ENCODE results near the gene AGFG2.

Gene AGFG2

DNA sequence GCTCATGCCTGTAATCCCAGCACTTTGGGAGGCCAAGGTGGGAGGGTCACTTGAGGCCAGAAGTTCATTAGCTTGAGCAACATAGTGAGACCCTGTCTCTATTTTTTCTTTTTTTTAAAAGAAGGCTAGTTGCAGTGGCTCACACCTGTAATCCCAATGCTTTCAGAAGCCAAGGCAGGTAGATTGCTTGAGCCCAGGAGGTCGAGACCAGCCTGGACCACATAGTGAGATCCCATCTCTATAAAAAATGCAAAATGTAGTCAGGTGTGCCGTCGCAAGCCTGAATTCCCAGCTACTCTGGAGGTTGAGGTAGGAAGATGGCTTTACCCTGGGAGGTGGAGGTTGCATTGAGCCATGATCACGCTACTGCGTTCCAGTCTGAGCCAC, 47.8 kb upstream of the AGFG2 start:
- no peaks in the 10 kb centered on the region for H3K79me2 ChIP-seq (ENCODE audit: control insufficient read depth, low read length)
- H3K4me2 ChIP-seq (ENCODE audit: low read length), result no peak overlapping the region
- peaks cover 54% of the 10 kb centered on the region for H3K27me3 ChIP-seq (ENCODE audit: control insufficient read depth, low read length)
- no peak for TF ChIP-seq CTCF (IDR thresholded peaks at IDR 0.05; ENCODE audit: low read depth, low read length, poor library complexity, severe bottlenecking)
- TF ChIP-seq EZH2phosphoT487 (IDR thresholded peaks at IDR 0.05; ENCODE audit: borderline replicate concordance, low read length), result no peak
- no peaks in the 10 kb centered on the region for H3K9me3 ChIP-seq (ENCODE audit: control insufficient read depth, insufficient read depth, low read length)
- peaks cover 33% of the 10 kb centered on the region for H3K4me1 ChIP-seq (ENCODE audit: control insufficient read depth, low read length)
- no peaks in the 10 kb centered on the region for H3K9me2 ChIP-seq (replicated peaks; ENCODE audit: control insufficient read depth, low read length)
- H3K36me3 ChIP-seq (ENCODE audit: control insufficient read depth, low read length), result no peaks in the 10 kb centered on the region
- no peaks in the 10 kb centered on the region for H3F3A ChIP-seq (ENCODE audit: control insufficient read depth, insufficient read depth)
- no peaks in the 10 kb centered on the region for H4K20me1 ChIP-seq (ENCODE audit: control insufficient read depth, insufficient read depth, low read depth, low read length)
- H3K4me3 ChIP-seq (ENCODE audit: low read length), result no peak overlapping the region
- H3K27ac ChIP-seq (ENCODE audit: low read depth, low read length), result no peak overlapping the region

- Histone ChIP-seq H3K27ac (ENCODE audit: low read depth, low read length) (no peak overlapping the region), H3K79me2 (ENCODE audit: control insufficient read depth, low read length) (no peaks in the 10 kb centered on the region), H3F3A (ENCODE audit: control insufficient read depth, insufficient read depth) (no peaks in the 10 kb centered on the region), H3K4me1 (ENCODE audit: control insufficient read depth, low read length) (peaks cover 25% of the 10 kb centered on the region), H4K20me1 (ENCODE audit: control insufficient read depth, insufficient read depth, low read depth, low read length) (no peaks in the 10 kb centered on the region), H3K9me3 (ENCODE audit: control insufficient read depth, insufficient read depth, low read length) (no peaks in the 10 kb centered on the region), H3K4me3 (ENCODE audit: low read length) (peak overlapping the region; percentile 47), H3K9me2 (replicated peaks; ENCODE audit: control insufficient read depth, low read length) (no peaks in the 10 kb centered on the region), H3K27me3 (ENCODE audit: control insufficient read depth, low read length) (peaks cover 63% of the 10 kb centered on the region), H3K36me3 (ENCODE audit: control insufficient read depth, low read length) (no peaks in the 10 kb centered on the region), H3K4me2 (ENCODE audit: low read length) (peak overlapping the region; percentile 48)
- no peak; the same call in 1 of the 2 replicates for TF ChIP-seq EZH2phosphoT487 (IDR thresholded peaks at IDR 0.05; ENCODE audit: borderline replicate concordance, low read length)
- no peak for TF ChIP-seq CTCF (IDR thresholded peaks at IDR 0.05; ENCODE audit: low read depth, low read length, poor library complexity, severe bottlenecking)
These were observed 46.1 kb upstream of the AGFG2 start for GRCh38 chr7:100492738-100493475.

DNA sequence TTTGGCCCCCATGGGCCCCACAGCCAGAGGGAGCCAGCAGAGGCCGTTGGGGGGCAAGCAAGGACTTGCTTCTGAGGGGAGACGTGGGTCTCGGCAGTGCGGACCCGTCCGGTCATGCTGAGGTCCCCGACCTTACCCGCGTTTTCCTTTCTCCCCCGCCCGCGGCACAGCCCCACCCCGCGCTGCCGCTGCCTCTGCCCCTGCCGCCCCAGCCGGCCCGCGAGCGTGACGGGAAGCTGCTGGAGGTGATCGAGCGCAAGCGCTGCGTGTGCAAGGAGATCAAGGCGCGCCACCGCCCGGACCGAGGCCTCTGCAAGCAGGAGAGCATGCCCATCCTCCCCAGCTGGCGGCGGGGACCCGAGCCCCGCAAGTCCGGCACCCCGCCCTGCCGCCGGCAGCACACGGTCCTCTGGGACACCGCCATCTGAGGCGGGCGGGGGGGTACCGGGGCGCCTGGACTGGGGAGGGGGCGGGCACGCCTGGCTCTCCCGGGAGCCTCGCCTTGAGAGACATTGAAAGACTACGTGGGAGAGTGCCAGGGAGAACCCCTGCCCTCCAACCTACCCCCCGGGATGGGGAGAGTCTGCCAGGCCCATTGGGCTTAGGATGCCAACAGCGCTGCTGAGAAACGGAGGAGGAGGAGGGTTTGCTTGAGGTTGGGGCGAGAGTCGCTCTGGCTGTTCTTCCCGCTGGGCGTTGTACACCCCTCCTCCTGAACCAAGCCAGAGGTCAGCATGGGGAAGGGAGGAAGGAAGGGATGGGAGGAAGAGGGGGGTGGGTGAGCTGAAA, 45.3 kb upstream of the AGFG2 start:
- H3K79me2 ChIP-seq (ENCODE audit: control insufficient read depth, low read length), result no peaks in the 10 kb centered on the region
- peaks cover 25% of the 10 kb centered on the region for H3K4me1 ChIP-seq (ENCODE audit: control insufficient read depth, low read length)
- peak overlapping the region; percentile 47 for H3K4me3 ChIP-seq (ENCODE audit: low read length)
- no peak overlapping the region for H3K27ac ChIP-seq (ENCODE audit: low read depth, low read length)
- no peaks in the 10 kb centered on the region for H3K36me3 ChIP-seq (ENCODE audit: control insufficient read depth, low read length)
- H3K9me2 ChIP-seq (replicated peaks; ENCODE audit: control insufficient read depth, low read length), result no peaks in the 10 kb centered on the region
- H3K27me3 ChIP-seq (ENCODE audit: control insufficient read depth, low read length), result peaks cover 67% of the 10 kb centered on the region
- no peaks in the 10 kb centered on the region for H3K9me3 ChIP-seq (ENCODE audit: control insufficient read depth, insufficient read depth, low read length)
- TF ChIP-seq CTCF (IDR thresholded peaks at IDR 0.05; ENCODE audit: low read depth, low read length, poor library complexity, severe bottlenecking) (peak; percentile 13), EZH2phosphoT487 (IDR thresholded peaks at IDR 0.05; ENCODE audit: borderline replicate concordance, low read length) (peak; percentile 86; the same call in 1 of the 2 replicates)
- peak overlapping the region; percentile 48 for H3K4me2 ChIP-seq (ENCODE audit: low read length)
- H4K20me1 ChIP-seq (ENCODE audit: control insufficient read depth, insufficient read depth, low read depth, low read length), result no peaks in the 10 kb centered on the region
- no peaks in the 10 kb centered on the region for H3F3A ChIP-seq (ENCODE audit: control insufficient read depth, insufficient read depth)

All from DOHH2 (cell line).